HepG2 (cell line): Measurements from ENCODE around the gene H6PD. TPM values are rescaled to one million over a fixed set of nuclear protein-coding genes. Genes with fewer than 3 reads are reported as not detected.
A peak's percentile ranks its signal among the peaks of the same experiment; 100 is the strongest.

Experiments used
- CBX1 ChIP-seq: IDR thresholded peaks from one replicate; pipeline ENCODE4 v1.6.1; 2016; ENCODE audit warnings: antibody characterized with exemption, low read depth
- EHMT2 ChIP-seq: fragments of 200-600 bp; sonication (generic); IDR thresholded peaks from 2 replicates; pipeline ENCODE4 v1.7.0; 2017; ENCODE audit warnings: antibody characterized with exemption, low read depth, low read length, borderline replicate concordance
- GFI1 ChIP-seq: sonication (generic); formaldehyde crosslinking; IDR thresholded peaks from 2 replicates; pipeline ENCODE4 v1.5.0; 2020; ENCODE audit warnings: missing genetic modification reagents, mild to moderate bottlenecking, borderline replicate concordance
- MEF2D ChIP-seq: sonication (generic); formaldehyde crosslinking; IDR thresholded peaks from 2 replicates; pipeline ENCODE4 v1.5.1; 2020; ENCODE audit warnings: mild to moderate bottlenecking, missing genetic modification reagents
- MYC ChIP-seq: sonication (generic); formaldehyde crosslinking; IDR thresholded peaks from 2 replicates; pipeline ENCODE4 v1.9.0; 2021; ENCODE audit warnings: missing genetic modification reagents, borderline replicate concordance
- SNAPC2 ChIP-seq: sonication (generic); formaldehyde crosslinking; IDR thresholded peaks from 2 replicates; pipeline ENCODE4 v1.8.1; 2022; ENCODE audit warnings: mild to moderate bottlenecking, missing genetic modification reagents
- ZMYM2 ChIP-seq: sonication (generic); formaldehyde crosslinking; IDR thresholded peaks from 2 replicates; pipeline ENCODE4 v1.8.0; 2022; ENCODE audit warnings: mild to moderate bottlenecking, missing genetic modification reagents
- ZNF24 ChIP-seq: fragments of 450-650 bp; IDR thresholded peaks from 2 replicates; pipeline ENCODE4 v1.6.1; 2017; ENCODE audit warnings: antibody characterized with exemption, mild to moderate bottlenecking
- ZNF33A ChIP-seq: sonication (generic); formaldehyde crosslinking; IDR thresholded peaks from 2 replicates; pipeline ENCODE4 v1.5.1; 2020; ENCODE audit warnings: missing genetic modification reagents, mild to moderate bottlenecking, moderate library complexity, borderline replicate concordance
- ZNF556 ChIP-seq: sonication (generic); formaldehyde crosslinking; IDR thresholded peaks from 2 replicates; pipeline ENCODE4 v1.4.0; 2020; ENCODE audit warnings: mild to moderate bottlenecking, missing genetic modification reagents, borderline replicate concordance
- ZNF569 ChIP-seq: sonication (generic); formaldehyde crosslinking; IDR thresholded peaks from 2 replicates; pipeline ENCODE4 v1.5.0; 2020; ENCODE audit warnings: mild to moderate bottlenecking, missing genetic modification reagents, moderate library complexity, borderline replicate concordance
- ZNF674 ChIP-seq: sonication (generic); formaldehyde crosslinking; IDR thresholded peaks from 2 replicates; pipeline ENCODE4 v1.5.0; 2020; ENCODE audit warnings: low read depth, mild to moderate bottlenecking, missing genetic modification reagents
- polyA plus RNA-seq, 8 experiments: library from polyadenylated mRNA; depleted of rRNA in 3 of 8; stranded (reverse) in 7 of 8; unstranded in 1 of 8; fragments of >200 nt; fragmentation: Illumina TruSeq in 4 of 8; extraction: Trizol in 4 of 8; gene quantifications; 2 replicates each; pipeline versions ENCODE4 v1.2.1 to v1.2.3, GENCODE V29; 2011 to 2016; ENCODE audit warnings: low read depth in 4 of 8, missing spikeins in 1 of 8, mixed read lengths in 1 of 8; ENCODE audit not compliant: insufficient read depth in 1 of 8
- total RNA-seq, 5 experiments: library from RNA; depleted of rRNA; stranded (reverse); fragments of >200 nt; fragmentation: Illumina TruSeq; extraction: Trizol; gene quantifications; 2 replicates each; pipeline ENCODE4 v1.2.3, GENCODE V29; 2016; ENCODE audit warnings: low read depth in 1 of 5
- TF ChIP-seq, protein P1 (sequence below): sonication (generic); formaldehyde crosslinking; IDR thresholded peaks from 2 replicates; pipeline ENCODE4 v1.4.0; 2020; ENCODE audit warnings: missing genetic modification reagents
- TF ChIP-seq, protein P2 (sequence below): sonication (generic); formaldehyde crosslinking; conservative IDR thresholded peaks from 2 replicates; pipeline ENCODE4 v1.8.0; 2022; ENCODE audit warnings: low read depth, missing genetic modification reagents
- TF ChIP-seq, protein P3 (sequence below): sonication (generic); formaldehyde crosslinking; IDR thresholded peaks from 2 replicates; pipeline ENCODE4 v1.8.1; 2023; ENCODE audit warnings: mild to moderate bottlenecking, missing genetic modification reagents
- TF ChIP-seq, protein P4 (sequence below): sonication (generic); formaldehyde crosslinking; IDR thresholded peaks from 2 replicates; pipeline ENCODE4 v1.4.0; 2020; ENCODE audit warnings: mild to moderate bottlenecking, missing genetic modification reagents
- TF ChIP-seq, protein P5 (sequence below): sonication (generic); formaldehyde crosslinking; IDR thresholded peaks from 2 replicates; pipeline ENCODE4 v1.5.1; 2020; ENCODE audit warnings: missing genetic modification reagents, mild to moderate bottlenecking, borderline replicate concordance

H6PD gene
- total and polyA plus RNA-seq, 2 of the 13 experiments (the other 11 are each of a cell fraction or from before 2014, with no cell fraction given): 9.3 to 14.1 TPM

DNA sequence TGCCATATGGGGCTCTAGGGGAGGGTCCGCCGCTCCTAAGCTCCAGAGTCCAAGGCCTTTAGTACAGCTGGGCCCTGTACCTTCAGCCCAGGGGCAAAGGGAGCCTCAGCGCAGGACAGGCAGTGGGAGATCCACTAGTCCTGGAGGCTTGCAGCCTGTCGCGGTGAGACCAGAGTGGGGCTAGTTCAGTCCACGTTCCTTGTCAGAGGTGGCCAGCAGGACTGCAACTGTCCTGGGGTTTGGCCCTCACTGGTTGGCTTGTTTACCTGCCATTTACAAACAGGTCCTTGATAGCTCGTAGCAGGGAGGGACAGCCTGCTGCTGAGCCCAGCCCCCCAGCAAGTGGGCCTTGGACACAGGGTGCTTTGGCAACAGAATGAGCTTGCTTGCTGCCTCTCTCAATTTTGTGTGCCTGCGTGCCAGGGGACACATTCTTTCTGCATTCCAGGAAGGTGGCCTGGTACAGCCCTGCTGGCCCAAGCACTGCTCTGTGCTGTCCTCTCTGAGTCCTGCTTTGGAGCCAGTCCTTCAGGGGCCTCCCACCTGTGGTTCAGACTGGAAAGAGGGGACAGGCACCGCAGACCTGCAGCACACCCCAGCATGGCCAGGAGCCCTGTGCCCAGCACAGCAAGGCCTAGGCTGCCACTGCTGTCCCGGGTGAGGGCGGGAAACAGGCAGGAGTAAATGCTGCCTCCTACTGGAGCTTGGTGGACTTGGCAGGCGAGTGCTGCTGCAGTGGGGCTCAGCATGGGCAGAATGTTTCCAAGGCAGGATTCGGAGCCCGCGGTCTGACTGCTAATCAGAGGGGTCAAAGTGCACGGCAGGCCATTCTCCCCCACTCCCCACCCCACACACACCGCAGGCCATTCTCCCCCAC is 15.2 kb downstream of the H6PD start (continued):
- TF ChIP-seq, protein P1, sequence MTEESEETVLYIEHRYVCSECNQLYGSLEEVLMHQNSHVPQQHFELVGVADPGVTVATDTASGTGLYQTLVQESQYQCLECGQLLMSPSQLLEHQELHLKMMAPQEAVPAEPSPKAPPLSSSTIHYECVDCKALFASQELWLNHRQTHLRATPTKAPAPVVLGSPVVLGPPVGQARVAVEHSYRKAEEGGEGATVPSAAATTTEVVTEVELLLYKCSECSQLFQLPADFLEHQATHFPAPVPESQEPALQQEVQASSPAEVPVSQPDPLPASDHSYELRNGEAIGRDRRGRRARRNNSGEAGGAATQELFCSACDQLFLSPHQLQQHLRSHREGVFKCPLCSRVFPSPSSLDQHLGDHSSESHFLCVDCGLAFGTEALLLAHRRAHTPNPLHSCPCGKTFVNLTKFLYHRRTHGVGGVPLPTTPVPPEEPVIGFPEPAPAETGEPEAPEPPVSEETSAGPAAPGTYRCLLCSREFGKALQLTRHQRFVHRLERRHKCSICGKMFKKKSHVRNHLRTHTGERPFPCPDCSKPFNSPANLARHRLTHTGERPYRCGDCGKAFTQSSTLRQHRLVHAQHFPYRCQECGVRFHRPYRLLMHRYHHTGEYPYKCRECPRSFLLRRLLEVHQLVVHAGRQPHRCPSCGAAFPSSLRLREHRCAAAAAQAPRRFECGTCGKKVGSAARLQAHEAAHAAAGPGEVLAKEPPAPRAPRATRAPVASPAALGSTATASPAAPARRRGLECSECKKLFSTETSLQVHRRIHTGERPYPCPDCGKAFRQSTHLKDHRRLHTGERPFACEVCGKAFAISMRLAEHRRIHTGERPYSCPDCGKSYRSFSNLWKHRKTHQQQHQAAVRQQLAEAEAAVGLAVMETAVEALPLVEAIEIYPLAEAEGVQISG (CRISPR knock-in tag): no peak; the same call in 1 of the 2 replicates
- TF ChIP-seq, protein P2, sequence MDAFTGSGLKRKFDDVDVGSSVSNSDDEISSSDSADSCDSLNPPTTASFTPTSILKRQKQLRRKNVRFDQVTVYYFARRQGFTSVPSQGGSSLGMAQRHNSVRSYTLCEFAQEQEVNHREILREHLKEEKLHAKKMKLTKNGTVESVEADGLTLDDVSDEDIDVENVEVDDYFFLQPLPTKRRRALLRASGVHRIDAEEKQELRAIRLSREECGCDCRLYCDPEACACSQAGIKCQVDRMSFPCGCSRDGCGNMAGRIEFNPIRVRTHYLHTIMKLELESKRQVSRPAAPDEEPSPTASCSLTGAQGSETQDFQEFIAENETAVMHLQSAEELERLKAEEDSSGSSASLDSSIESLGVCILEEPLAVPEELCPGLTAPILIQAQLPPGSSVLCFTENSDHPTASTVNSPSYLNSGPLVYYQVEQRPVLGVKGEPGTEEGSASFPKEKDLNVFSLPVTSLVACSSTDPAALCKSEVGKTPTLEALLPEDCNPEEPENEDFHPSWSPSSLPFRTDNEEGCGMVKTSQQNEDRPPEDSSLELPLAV: no peak
- TF ChIP-seq ZNF674 (CRISPR knock-in tag): no peak
- TF ChIP-seq, protein P3, sequence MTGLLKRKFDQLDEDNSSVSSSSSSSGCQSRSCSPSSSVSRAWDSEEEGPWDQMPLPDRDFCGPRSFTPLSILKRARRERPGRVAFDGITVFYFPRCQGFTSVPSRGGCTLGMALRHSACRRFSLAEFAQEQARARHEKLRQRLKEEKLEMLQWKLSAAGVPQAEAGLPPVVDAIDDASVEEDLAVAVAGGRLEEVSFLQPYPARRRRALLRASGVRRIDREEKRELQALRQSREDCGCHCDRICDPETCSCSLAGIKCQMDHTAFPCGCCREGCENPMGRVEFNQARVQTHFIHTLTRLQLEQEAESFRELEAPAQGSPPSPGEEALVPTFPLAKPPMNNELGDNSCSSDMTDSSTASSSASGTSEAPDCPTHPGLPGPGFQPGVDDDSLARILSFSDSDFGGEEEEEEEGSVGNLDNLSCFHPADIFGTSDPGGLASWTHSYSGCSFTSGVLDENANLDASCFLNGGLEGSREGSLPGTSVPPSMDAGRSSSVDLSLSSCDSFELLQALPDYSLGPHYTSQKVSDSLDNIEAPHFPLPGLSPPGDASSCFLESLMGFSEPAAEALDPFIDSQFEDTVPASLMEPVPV (CRISPR knock-in tag): peak; percentile 58; the same call in 1 of the 2 replicates
- TF ChIP-seq ZNF33A (CRISPR knock-in tag): no peak
- TF ChIP-seq, protein P4, sequence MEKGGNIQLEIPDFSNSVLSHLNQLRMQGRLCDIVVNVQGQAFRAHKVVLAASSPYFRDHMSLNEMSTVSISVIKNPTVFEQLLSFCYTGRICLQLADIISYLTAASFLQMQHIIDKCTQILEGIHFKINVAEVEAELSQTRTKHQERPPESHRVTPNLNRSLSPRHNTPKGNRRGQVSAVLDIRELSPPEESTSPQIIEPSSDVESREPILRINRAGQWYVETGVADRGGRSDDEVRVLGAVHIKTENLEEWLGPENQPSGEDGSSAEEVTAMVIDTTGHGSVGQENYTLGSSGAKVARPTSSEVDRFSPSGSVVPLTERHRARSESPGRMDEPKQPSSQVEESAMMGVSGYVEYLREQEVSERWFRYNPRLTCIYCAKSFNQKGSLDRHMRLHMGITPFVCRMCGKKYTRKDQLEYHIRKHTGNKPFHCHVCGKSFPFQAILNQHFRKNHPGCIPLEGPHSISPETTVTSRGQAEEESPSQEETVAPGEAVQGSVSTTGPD (CRISPR knock-in tag): no peak
- TF ChIP-seq ZMYM2: peak; percentile 98
- TF ChIP-seq MEF2D: peak; percentile 62; the same call in 1 of the 2 replicates
- no peak for TF ChIP-seq ZNF569
- TF ChIP-seq ZNF24: no peak
- peak; percentile 83 for TF ChIP-seq MYC
- TF ChIP-seq ZNF556 (CRISPR knock-in tag): peak; percentile 72; the same call in 1 of the 2 replicates
- TF ChIP-seq GFI1: peak; percentile 65; the same call in 1 of the 2 replicates
- TF ChIP-seq, protein P5, sequence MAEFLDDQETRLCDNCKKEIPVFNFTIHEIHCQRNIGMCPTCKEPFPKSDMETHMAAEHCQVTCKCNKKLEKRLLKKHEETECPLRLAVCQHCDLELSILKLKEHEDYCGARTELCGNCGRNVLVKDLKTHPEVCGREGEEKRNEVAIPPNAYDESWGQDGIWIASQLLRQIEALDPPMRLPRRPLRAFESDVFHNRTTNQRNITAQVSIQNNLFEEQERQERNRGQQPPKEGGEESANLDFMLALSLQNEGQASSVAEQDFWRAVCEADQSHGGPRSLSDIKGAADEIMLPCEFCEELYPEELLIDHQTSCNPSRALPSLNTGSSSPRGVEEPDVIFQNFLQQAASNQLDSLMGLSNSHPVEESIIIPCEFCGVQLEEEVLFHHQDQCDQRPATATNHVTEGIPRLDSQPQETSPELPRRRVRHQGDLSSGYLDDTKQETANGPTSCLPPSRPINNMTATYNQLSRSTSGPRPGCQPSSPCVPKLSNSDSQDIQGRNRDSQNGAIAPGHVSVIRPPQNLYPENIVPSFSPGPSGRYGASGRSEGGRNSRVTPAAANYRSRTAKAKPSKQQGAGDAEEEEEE: peak; percentile 93
- peak; percentile 85 for TF ChIP-seq CBX1
- TF ChIP-seq SNAPC2 (CRISPR knock-in tag): peak; percentile 5; the same call in 1 of the 2 replicates
- TF ChIP-seq EHMT2: no peak
